Fibroblast of mammary gland (primary cell): ENCODE results near the gene MYLK2.

Experiments
- DNase-seq: peaks from one replicate; pipeline ENCODE4 v3.0.0-alpha.2; 2010; ENCODE audit warnings: low read depth
- H3K4me3 ChIP-seq: 2 replicates; pipeline ENCODE4 v1.5.1; 2011; ENCODE audit warnings: low read depth, mild to moderate bottlenecking, low read length, moderate library complexity; ENCODE audit not compliant: control insufficient read depth
- CTCF ChIP-seq: conservative IDR thresholded peaks from 2 replicates; pipeline ENCODE4 v1.5.1; 2011; ENCODE audit warnings: low read depth, low read length, inconsistent platforms; ENCODE audit not compliant: control insufficient read depth, insufficient read depth

MYLK2 gene

GRCh38 chr20:31839782-31840487 lies 20.8 kb downstream of the MYLK2 start:
- no peak for TF ChIP-seq CTCF
- H3K4me3 ChIP-seq: no peak overlapping the region
- peak; percentile 14 for DNase-seq

DNA sequence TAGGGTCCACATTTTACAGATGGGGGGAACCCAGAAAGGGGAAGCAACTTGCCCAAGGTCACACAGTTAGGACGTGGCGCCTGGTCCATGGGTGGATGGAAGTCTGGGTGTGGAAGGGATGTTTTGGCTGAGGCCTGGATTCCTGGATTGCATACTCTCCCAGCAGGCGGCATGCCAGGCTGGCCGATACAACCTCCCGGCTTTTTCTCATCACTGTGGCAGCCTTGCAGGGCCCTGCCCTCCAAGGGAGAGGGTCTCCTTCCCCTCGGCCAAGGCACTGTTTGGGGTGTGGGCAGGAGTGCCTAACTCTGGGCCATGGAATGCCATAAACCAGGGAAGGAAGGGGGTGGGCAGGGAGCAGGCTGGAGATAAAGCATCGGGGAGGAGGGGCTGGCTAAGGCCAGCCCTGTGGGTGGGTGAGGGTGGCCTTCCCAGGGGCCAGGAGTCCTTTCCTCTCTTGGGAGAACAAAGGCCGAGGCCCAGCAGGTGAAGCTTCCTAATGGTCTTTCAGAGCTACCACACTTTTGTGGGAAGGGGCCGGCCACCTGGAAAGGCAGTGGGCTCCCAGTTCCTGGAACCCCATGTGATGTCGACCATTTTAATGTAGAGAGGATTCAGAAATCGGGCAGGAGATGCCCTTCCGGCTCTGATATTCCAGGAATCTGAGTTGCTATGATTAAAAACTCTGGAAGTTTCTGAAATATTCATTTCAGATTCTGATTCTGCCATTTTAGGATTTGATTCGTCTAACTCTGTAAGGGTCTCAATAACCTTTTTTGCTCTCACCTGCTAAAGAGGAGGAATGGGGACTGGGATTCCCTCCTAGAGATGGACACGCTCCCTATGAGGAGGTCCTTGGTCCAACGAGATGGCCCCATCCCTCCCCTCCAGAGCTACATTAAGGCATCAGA lies 22.0 kb downstream of the MYLK2 start:
- H3K4me3 ChIP-seq: no peak overlapping the region
- DNase-seq: no peak
- TF ChIP-seq CTCF: no peak

- peak; percentile 56 for DNase-seq
- H3K4me3 ChIP-seq: no peak overlapping the region
- no peak for TF ChIP-seq CTCF
Measured at GRCh38 chr20:31841928-31842327, 22.8 kb downstream of the MYLK2 start.

GRCh38 chr20:31842471-31843157 lies 23.5 kb downstream of the MYLK2 start:
- DNase-seq: peak; percentile 46
- no peak overlapping the region for H3K4me3 ChIP-seq
- TF ChIP-seq CTCF: no peak

GRCh38 chr20:31843288-31843687 lies 24.1 kb downstream of the MYLK2 start:
- TF ChIP-seq CTCF: no peak
- no peak for DNase-seq
- H3K4me3 ChIP-seq: no peak overlapping the region

DNA sequence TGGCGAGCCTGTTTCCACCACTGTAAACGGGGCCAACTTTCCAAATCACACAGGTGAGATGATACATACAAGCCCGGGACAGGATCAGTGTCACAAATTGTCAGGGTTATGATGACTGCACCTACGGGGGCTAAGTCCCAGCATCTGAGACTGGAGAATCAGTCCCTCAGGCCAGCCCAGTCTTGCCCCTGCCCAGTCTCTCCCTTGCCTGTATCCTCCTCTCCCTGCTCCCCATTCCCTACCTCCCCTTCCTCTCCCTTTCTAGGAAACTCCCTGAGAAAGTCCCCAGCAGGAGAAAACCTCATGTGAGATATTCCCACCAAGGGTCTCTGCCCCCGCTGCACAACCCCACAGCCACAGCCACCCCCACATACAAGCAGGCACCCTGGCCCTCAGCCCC lies 24.7 kb downstream of the MYLK2 start:
- DNase-seq: no peak
- no peak overlapping the region for H3K4me3 ChIP-seq

More for the DNA sequence above, 24.7 kb downstream of the MYLK2 start:
- TF ChIP-seq CTCF: no peak
